ENCODE results near the gene PKP3.

GRCh38 chr11:359181-359714, 34.8 kb upstream of the PKP3 start:
- TF ChIP-seq CTCF (IDR thresholded peaks at IDR 0.05) (no peak), POLR2A (IDR thresholded peaks at IDR 0.05) (no peak)
